Osteocyte (in vitro differentiated cells): ENCODE measurements around the gene SLIT1. TPM values are rescaled to one million over a fixed set of nuclear protein-coding genes. Genes with fewer than 3 reads are reported as not detected.

Source experiments
- DNase-seq: peaks from one replicate; pipeline ENCODE4 v3.0.0; 2021; ENCODE audit warnings: mixed read lengths; ENCODE audit not compliant: unreplicated experiment; ENCODE audit errors: extremely low spot score
- H3K27ac Mint-ChIP-seq: one replicate; pipeline ENCODE4 v1.8.0; 2021; ENCODE audit warnings: mild to moderate bottlenecking, mixed read lengths; ENCODE audit not compliant: unreplicated experiment
- H3K27me3 Mint-ChIP-seq: one replicate; pipeline ENCODE4 v1.8.0; 2021; ENCODE audit warnings: mixed read lengths; ENCODE audit not compliant: unreplicated experiment
- H3K36me3 Mint-ChIP-seq: one replicate; pipeline ENCODE4 v1.8.0; 2021; ENCODE audit warnings: mixed read lengths; ENCODE audit not compliant: unreplicated experiment
- H3K4me1 Mint-ChIP-seq: one replicate; pipeline ENCODE4 v1.8.0; 2021; ENCODE audit warnings: mixed read lengths; ENCODE audit not compliant: unreplicated experiment
- H3K4me3 Mint-ChIP-seq: one replicate; pipeline ENCODE4 v1.8.0; 2021; ENCODE audit warnings: mild to moderate bottlenecking, moderate library complexity, mixed read lengths; ENCODE audit not compliant: unreplicated experiment
- H3K9me3 Mint-ChIP-seq: one replicate; pipeline ENCODE4 v1.8.0; 2021; ENCODE audit warnings: mixed read lengths; ENCODE audit not compliant: unreplicated experiment
- total RNA-seq: library from RNA; stranded (reverse); gene quantifications from 2 replicates; pipeline ENCODE4 v1.2.1, GENCODE V29; 2021
- TF ChIP-seq, protein P1 (sequence below): fragments of 200-600 bp; sonication (generic); IDR thresholded peaks from 2 replicates; pipeline ENCODE4 v1.5.0; 2021; ENCODE audit warnings: antibody characterized with exemption, mild to moderate bottlenecking, moderate library complexity

The SLIT1 gene
- total RNA-seq, 1 donor from 2014 or later: not detected

DNA sequence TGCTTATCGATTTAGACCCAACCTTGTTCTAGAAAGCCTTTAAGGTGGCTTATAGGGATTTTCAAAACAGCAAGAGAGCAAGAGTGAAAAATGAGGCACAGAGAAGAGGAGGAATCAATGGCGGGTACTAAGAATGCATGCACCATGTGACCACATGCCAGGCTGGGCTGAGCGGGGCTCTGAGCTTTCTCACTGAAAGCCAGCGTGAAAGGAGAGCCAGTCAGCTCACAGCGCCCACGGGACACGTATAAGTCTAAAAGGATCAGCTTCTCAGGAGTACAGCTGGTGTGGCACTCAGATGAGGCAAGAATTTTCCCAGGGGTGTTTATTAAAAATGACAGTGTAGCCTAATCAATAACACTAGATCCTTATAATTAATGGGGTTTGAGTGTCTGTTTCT lies 114.3 kb downstream of the SLIT1 start:
- H3K27me3 Mint-ChIP-seq: peaks cover 38% of the 10 kb centered on the region
- H3K9me3 Mint-ChIP-seq: no peaks in the 10 kb centered on the region
- no peak overlapping the region for H3K27ac Mint-ChIP-seq
- TF ChIP-seq, protein P1, sequence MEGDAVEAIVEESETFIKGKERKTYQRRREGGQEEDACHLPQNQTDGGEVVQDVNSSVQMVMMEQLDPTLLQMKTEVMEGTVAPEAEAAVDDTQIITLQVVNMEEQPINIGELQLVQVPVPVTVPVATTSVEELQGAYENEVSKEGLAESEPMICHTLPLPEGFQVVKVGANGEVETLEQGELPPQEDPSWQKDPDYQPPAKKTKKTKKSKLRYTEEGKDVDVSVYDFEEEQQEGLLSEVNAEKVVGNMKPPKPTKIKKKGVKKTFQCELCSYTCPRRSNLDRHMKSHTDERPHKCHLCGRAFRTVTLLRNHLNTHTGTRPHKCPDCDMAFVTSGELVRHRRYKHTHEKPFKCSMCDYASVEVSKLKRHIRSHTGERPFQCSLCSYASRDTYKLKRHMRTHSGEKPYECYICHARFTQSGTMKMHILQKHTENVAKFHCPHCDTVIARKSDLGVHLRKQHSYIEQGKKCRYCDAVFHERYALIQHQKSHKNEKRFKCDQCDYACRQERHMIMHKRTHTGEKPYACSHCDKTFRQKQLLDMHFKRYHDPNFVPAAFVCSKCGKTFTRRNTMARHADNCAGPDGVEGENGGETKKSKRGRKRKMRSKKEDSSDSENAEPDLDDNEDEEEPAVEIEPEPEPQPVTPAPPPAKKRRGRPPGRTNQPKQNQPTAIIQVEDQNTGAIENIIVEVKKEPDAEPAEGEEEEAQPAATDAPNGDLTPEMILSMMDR: no peak
- DNase-seq: no peak
- H3K4me1 Mint-ChIP-seq: no peaks in the 10 kb centered on the region
- no peaks in the 10 kb centered on the region for H3K36me3 Mint-ChIP-seq
- H3K4me3 Mint-ChIP-seq: no peak overlapping the region

DNA sequence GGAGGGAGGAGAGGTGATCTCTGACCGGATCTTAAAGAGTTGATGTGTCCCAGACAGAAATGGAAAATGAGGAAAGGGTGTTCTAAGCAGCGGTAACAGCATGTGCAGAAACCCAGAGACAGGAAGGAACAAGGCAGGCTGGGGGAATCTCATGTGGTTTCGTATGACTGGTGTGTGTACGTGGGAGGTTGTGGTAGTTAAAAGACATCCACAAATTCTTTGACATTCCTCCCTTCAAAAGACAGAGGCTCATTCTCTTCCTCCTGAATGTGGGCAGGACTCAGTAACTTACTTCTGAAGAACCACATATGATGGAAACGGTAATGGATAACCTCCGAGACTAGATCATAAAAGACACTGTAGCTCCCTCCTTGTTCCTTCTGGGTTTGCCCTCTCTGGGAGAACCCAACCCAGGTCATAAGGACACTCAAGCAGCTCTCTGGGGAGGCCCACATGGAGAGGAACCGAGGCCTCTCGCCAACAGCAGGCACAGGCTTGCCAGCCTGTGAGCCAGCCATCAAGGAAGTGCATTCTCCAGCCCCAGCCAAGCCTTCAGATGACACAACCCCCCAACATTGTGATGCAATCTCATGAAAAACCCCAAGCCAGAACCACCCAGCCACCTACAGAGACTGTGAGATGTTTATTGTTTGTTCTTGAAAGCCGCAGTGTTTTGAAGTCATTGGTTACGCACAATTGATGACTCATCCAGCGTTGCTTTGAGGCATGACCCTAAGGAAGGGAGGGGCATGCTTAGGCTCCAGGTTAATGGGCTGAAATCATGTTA lies 116.0 kb downstream of the SLIT1 start:
- DNase-seq: no peak
- H3K4me1 Mint-ChIP-seq: no peaks in the 10 kb centered on the region

DNA sequence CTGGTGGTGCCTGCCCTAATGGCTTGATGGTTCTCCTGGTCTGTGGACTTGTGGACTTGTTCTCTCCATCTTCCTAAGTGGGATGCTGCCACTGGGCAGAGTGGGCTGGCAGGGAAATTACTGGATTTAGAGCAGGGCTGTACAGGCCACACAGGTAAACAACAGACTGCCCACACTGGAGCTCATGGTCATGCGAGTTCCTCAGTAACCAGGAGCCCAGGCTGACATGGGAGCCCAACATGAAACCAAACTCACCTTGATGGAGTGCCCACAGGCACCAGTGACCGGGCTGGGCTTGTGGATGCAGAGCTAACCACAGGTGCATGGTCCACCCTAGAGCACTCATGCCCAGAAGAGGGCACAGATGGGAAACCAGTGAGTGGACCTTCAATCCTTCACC lies 116.7 kb downstream of the SLIT1 start:
- TF ChIP-seq, protein P1: no peak
- no peak overlapping the region for H3K4me3 Mint-ChIP-seq
- DNase-seq: no peak
- H3K4me1 Mint-ChIP-seq: no peaks in the 10 kb centered on the region
- no peaks in the 10 kb centered on the region for H3K9me3 Mint-ChIP-seq
- H3K27ac Mint-ChIP-seq: no peak overlapping the region
- peaks cover 41% of the 10 kb centered on the region for H3K27me3 Mint-ChIP-seq
- no peaks in the 10 kb centered on the region for H3K36me3 Mint-ChIP-seq

More for the DNA sequence above, 116.0 kb downstream of the SLIT1 start:
- Mint-ChIP-seq H3K27ac (no peak overlapping the region), H3K9me3 (no peaks in the 10 kb centered on the region), H3K36me3 (no peaks in the 10 kb centered on the region), H3K27me3 (peaks cover 36% of the 10 kb centered on the region), H3K4me3 (no peak overlapping the region)
- TF ChIP-seq, protein P1: no peak

DNA sequence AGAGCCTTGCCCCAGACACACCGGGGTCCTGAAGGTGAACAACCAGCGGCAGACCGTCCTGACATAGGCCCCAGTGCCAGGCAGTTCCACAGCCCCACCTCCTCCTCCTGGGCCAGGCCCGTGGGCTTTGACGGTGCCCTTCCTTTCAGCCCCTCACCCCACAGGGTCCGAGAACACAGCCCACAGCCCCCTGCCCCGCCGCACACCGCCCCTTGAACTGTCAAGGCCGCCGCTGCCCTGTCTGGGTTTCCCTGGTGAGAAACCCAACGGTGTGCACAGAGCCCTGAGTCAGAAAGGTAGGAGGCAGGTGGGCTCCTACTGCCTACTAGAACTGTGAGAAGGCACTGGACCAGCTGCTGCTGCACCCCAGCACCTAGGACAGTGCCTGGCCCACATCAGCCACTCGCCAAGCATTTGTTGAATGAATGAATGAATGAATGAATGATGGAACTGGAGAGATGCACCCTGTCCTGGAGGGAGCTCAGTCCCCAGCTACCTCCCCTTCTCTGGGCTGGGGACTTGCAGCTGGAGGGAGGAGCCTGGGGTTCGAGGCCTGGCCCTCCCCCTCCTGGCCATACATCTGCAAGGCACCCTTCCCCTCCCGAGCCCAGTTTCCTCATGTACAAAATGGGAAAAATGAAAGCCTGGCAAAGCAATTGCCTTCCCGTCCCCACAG lies 117.9 kb downstream of the SLIT1 start:
- no peaks in the 10 kb centered on the region for H3K4me1 Mint-ChIP-seq
- H3K27me3 Mint-ChIP-seq: peaks cover 38% of the 10 kb centered on the region

More for the DNA sequence above, 117.9 kb downstream of the SLIT1 start:
- Mint-ChIP-seq H3K4me3 (no peak overlapping the region), H3K9me3 (no peaks in the 10 kb centered on the region), H3K36me3 (no peaks in the 10 kb centered on the region), H3K27ac (no peak overlapping the region)
- DNase-seq: no peak
- TF ChIP-seq, protein P1: peak; percentile 15
